SK-N-SH (cell line): ENCODE results near the gene UBE2D2.

Source experiments
- CHD2 ChIP-seq: fragments of 150-350 bp; IDR thresholded peaks from 2 replicates; pipeline ENCODE4 v1.6.1; 2018; ENCODE audit warnings: low read length; ENCODE audit not compliant: partially characterized antibody
- ELF1 ChIP-seq: IDR thresholded peaks from 2 replicates; pipeline ENCODE4 v1.4.0; 2012
- EP300 ChIP-seq, 2 experiments: IDR thresholded peaks; 2 replicates each; pipeline versions ENCODE4 v1.4.0 to v1.6.1; 2012; ENCODE audit warnings: borderline replicate concordance in 1 of 2, low read depth in 1 of 2, low read length in 1 of 2
- EZH2phosphoT487 ChIP-seq: fragments of 200-600 bp; sonication (generic); IDR thresholded peaks from 2 replicates; pipeline ENCODE4 v1.6.1; 2017; ENCODE audit warnings: low read depth, mixed run types, mild to moderate bottlenecking, antibody characterized with exemption, moderate library complexity, borderline replicate concordance
- GABPA ChIP-seq: IDR thresholded peaks from 2 replicates; pipeline ENCODE4 v1.4.0; 2012; ENCODE audit warnings: low read depth, mild to moderate bottlenecking
- POLR2AphosphoS5 ChIP-seq: IDR thresholded peaks from 2 replicates; pipeline ENCODE4 v1.6.1; 2012; ENCODE audit warnings: low read depth, low read length
- RCOR1 ChIP-seq: fragments of 150-350 bp; IDR thresholded peaks from 2 replicates; pipeline ENCODE4 v1.6.1; 2017; ENCODE audit warnings: antibody characterized with exemption, low read length
- SMC3 ChIP-seq: IDR thresholded peaks from 2 replicates; pipeline ENCODE4 v1.6.1; 2012; ENCODE audit warnings: low read depth, low read length, improper control_type of control experiment
- TAF1 ChIP-seq: IDR thresholded peaks from 2 replicates; pipeline ENCODE4 v1.6.1; 2012; ENCODE audit warnings: low read depth, mild to moderate bottlenecking, low read length, moderate library complexity, borderline replicate concordance
- TF ChIP-seq, protein P1 (sequence below): IDR thresholded peaks from 2 replicates; pipeline ENCODE4 v1.6.1; 2012; ENCODE audit warnings: mild to moderate bottlenecking, low read depth, low read length, moderate library complexity
- TF ChIP-seq, protein P2 (sequence below): IDR thresholded peaks from 2 replicates; pipeline ENCODE4 v1.4.0; 2012; ENCODE audit warnings: low read depth, borderline replicate concordance
- TF ChIP-seq, protein P3 (sequence below): fragments of 200-600 bp; sonication (generic); IDR thresholded peaks from 2 replicates; pipeline ENCODE4 v1.6.1; 2017; ENCODE audit warnings: antibody characterized with exemption, mild to moderate bottlenecking, moderate library complexity

DNA sequence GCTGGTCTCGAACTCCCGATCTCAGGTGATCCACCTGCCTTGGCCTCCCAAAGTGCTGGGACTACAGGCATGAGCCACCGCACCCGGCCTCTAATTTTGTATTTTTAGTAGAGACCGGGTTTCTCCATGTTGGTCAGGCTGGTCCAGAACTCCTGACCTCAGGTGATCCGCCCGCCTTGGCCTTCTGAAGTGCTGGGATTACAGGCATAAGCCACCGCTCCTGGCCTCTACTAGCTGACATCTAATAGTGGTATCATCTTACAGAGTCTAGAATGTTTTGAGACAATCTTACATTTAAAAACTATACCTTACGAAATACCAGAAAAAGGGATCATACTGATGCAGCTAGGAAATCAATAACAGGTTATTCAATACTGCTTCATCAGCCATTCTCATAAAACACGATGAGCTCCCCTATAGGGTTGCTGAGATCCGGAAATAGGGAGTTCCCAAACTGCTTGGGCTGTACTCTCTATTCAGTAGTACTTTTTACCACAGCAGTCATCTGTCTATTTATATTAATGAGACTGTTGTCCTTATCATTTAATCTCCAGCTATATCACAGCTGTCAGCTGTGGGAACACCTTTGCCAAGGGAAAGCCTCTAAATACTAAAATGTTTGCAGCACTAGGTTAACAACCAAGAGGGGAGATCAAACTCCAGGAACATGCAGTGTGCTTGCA lies 8.1 kb upstream of the UBE2D2 start:
- TF ChIP-seq, protein P1, sequence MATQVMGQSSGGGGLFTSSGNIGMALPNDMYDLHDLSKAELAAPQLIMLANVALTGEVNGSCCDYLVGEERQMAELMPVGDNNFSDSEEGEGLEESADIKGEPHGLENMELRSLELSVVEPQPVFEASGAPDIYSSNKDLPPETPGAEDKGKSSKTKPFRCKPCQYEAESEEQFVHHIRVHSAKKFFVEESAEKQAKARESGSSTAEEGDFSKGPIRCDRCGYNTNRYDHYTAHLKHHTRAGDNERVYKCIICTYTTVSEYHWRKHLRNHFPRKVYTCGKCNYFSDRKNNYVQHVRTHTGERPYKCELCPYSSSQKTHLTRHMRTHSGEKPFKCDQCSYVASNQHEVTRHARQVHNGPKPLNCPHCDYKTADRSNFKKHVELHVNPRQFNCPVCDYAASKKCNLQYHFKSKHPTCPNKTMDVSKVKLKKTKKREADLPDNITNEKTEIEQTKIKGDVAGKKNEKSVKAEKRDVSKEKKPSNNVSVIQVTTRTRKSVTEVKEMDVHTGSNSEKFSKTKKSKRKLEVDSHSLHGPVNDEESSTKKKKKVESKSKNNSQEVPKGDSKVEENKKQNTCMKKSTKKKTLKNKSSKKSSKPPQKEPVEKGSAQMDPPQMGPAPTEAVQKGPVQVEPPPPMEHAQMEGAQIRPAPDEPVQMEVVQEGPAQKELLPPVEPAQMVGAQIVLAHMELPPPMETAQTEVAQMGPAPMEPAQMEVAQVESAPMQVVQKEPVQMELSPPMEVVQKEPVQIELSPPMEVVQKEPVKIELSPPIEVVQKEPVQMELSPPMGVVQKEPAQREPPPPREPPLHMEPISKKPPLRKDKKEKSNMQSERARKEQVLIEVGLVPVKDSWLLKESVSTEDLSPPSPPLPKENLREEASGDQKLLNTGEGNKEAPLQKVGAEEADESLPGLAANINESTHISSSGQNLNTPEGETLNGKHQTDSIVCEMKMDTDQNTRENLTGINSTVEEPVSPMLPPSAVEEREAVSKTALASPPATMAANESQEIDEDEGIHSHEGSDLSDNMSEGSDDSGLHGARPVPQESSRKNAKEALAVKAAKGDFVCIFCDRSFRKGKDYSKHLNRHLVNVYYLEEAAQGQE = no peak
- TF ChIP-seq EP300 (IDR thresholded peaks at IDR 0.05; ENCODE audit: borderline replicate concordance in 1 of 2, low read depth in 1 of 2, low read length in 1 of 2) (no peak), CHD2 (no peak), EZH2phosphoT487 (no peak), ELF1 (no peak), TAF1 (no peak), SMC3 (no peak), RCOR1 (no peak), GABPA (no peak), POLR2AphosphoS5 (no peak)
- TF ChIP-seq, protein P2, sequence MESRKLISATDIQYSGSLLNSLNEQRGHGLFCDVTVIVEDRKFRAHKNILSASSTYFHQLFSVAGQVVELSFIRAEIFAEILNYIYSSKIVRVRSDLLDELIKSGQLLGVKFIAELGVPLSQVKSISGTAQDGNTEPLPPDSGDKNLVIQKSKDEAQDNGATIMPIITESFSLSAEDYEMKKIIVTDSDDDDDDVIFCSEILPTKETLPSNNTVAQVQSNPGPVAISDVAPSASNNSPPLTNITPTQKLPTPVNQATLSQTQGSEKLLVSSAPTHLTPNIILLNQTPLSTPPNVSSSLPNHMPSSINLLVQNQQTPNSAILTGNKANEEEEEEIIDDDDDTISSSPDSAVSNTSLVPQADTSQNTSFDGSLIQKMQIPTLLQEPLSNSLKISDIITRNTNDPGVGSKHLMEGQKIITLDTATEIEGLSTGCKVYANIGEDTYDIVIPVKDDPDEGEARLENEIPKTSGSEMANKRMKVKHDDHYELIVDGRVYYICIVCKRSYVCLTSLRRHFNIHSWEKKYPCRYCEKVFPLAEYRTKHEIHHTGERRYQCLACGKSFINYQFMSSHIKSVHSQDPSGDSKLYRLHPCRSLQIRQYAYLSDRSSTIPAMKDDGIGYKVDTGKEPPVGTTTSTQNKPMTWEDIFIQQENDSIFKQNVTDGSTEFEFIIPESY = no peak
- TF ChIP-seq, protein P3, sequence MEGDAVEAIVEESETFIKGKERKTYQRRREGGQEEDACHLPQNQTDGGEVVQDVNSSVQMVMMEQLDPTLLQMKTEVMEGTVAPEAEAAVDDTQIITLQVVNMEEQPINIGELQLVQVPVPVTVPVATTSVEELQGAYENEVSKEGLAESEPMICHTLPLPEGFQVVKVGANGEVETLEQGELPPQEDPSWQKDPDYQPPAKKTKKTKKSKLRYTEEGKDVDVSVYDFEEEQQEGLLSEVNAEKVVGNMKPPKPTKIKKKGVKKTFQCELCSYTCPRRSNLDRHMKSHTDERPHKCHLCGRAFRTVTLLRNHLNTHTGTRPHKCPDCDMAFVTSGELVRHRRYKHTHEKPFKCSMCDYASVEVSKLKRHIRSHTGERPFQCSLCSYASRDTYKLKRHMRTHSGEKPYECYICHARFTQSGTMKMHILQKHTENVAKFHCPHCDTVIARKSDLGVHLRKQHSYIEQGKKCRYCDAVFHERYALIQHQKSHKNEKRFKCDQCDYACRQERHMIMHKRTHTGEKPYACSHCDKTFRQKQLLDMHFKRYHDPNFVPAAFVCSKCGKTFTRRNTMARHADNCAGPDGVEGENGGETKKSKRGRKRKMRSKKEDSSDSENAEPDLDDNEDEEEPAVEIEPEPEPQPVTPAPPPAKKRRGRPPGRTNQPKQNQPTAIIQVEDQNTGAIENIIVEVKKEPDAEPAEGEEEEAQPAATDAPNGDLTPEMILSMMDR = no peak
